ENCODE measurements around the gene MSI2. TPM values are rescaled to one million over a fixed set of nuclear protein-coding genes. Genes with fewer than 3 reads are reported as not detected.

Gene MSI2
- total RNA-seq, 8 experiments from 2014 or later, result 33.0 to 114 (median 67.5) TPM

DNA sequence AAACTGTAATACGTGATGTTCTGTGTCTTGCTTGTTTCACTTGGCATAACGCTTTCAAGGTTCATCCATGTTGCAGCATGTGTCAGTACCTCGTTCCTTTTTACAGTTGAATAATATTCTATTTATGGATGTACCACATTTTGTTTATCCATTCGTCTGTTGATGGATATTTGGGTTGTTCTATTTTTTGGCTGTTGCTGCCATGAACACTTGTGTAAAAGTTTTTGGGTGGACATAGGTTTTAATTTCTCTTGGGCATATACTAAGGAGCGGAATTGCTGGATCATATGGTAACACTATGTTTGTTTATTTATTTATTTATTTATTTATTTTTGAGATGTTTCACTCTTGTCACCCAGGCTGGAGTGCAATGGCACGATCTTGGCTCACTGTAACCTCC is 137.0 kb downstream of the MSI2 start:
- Histone ChIP-seq H3K4me3 (no peak overlapping the region), H3K4me1 (replicated peaks in 1 of 2) (peaks cover 30 to 34% of the 10 kb centered on the region in 2 donors), H3K27ac (no peak overlapping the region)
- in situ Hi-C loops (cut with MboI; ENCODE audit: low pct_unique_long_range_greater_than_20kb in 2 of 9, low sequenced_read_pairs in 9 of 9, unreplicated experiment in 9 of 9), result no loop called here
- WGBS, 10 experiments, result 80 to 100% (median 95%) methylated on average over 2 to 5 of the region's 6 CpGs
- ATAC-seq (replicated peaks in 6 of 8), result no peak

- Histone ChIP-seq H3K27ac (no peak overlapping the region), H3K4me1 (replicated peaks in 1 of 2) (peaks cover 30 to 35% of the 10 kb centered on the region in 2 donors), H3K4me3 (no peak overlapping the region)
- ATAC-seq (replicated peaks in 6 of 8), result no peak
- in situ Hi-C loops (cut with MboI; ENCODE audit: low pct_unique_long_range_greater_than_20kb in 2 of 9, low sequenced_read_pairs in 9 of 9, unreplicated experiment in 9 of 9), result no loop called here
- 0 to 100% (median 100%) methylated on average over 1 to 2 of the region's 2 CpGs; no CpG with 5 or more reads in 3 of the 10 experiments for WGBS, 10 experiments
These were observed 138.1 kb downstream of the MSI2 start for GRCh38 chr17:57394375-57394774.

DNA sequence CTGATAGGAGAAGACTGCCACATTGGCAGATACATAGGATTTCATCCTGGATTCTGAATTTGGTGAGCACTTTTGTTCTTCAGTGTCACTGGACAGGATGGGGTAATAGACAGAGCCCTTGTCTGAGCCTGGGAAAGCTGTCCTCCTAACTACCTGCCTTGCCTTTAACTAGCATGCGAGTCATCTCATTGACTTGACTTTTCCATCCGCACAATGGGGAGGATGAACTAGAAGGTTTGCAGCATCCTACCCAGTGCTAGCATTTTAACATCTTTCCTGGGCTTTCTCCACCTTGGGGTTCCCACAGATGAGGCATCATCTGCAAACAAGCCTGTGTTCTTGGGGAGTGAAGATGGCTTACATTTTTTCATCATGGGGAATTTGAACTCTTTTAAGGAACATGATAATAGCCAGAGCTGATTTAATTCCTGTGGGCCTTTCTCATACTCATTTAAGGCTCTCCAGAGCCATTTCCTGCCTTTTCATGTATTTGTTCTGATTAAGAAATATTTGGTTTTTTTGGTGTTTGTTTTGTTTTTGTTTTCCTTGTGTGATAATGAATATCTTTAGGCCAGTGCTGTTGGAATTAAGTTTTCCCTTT is 139.5 kb downstream of the MSI2 start:
- H3K27ac ChIP-seq, result peak overlapping the region; percentile 44 to 84
- no peak overlapping the region for H3K4me3 ChIP-seq
- no peak for ATAC-seq (replicated peaks in 6 of 8)
- WGBS, 10 experiments, result 90 to 100% (median 100%) methylated on average over 1 to 2 of the region's 2 CpGs; no CpG with 5 or more reads in 3 of the 10 experiments
- in situ Hi-C loops (cut with MboI; ENCODE audit: low pct_unique_long_range_greater_than_20kb in 2 of 9, low sequenced_read_pairs in 9 of 9, unreplicated experiment in 9 of 9), result no loop called here
- H3K4me1 ChIP-seq (replicated peaks in 1 of 2), result peaks cover 34 to 41% of the 10 kb centered on the region in 2 donors

DNA sequence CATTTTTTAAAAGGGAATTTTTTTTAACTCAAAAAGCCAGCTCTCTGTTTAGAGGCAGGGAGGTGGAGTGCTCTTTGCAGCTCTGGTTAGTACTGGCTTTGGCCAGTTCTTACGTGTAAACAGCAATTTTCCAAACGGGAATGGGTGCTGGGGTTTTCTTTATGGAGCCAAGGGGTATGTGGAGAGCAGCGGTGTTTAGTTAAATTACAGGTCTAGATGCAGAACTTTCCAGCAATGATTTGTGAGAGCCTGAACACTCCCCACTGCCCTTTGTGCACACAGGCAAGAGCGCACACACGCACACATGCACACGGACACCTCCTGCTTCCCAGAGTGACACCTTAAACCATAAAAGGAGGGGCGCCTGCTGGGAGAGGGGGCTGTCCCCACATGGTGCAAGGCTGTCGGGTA is 140.2 kb downstream of the MSI2 start:
- Histone ChIP-seq H3K4me1 (replicated peaks in 1 of 2) (peaks cover 41 to 48% of the 10 kb centered on the region in 2 donors), H3K4me3 (no peak overlapping the region), H3K27ac (peak overlapping the region; percentile 44 to 84)
- in situ Hi-C loops (cut with MboI; ENCODE audit: low pct_unique_long_range_greater_than_20kb in 2 of 9, low sequenced_read_pairs in 9 of 9, unreplicated experiment in 9 of 9), result no loop called here
- 0 to 66% (median 58%) methylated on average over 1 to 7 of the region's 8 CpGs; no CpG with 5 or more reads in 5 of the 10 experiments for WGBS, 10 experiments
- peak in 5 of 8 experiments; percentile 60 to 94 (median 87) for ATAC-seq (replicated peaks in 6 of 8)

DNA sequence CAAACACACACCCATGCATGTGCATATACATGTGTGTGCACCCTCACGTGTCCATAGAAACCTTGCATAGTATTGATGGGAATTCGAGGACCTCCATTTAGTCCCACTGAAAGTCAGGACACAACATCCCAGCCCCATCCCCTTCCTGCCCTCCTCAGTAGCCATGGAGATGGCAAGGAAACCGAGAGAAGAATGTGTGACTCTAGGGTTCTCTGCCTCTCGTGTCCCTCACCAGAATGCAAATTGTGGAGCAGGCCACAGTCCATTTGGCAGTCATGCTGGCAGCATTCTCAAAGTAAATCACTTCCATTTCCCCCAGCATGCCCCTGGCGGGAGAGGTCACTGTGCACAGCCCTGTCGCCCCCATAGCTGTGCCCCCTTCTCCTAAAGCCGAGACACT is 141.1 kb downstream of the MSI2 start:
- H3K4me3 ChIP-seq, result no peak overlapping the region
- ATAC-seq (replicated peaks in 6 of 8), result peak in 5 of 8 experiments; percentile 16 to 88 (median 65)
- H3K4me1 ChIP-seq (replicated peaks in 1 of 2), result peaks cover 47 to 52% of the 10 kb centered on the region in 2 donors
- WGBS, 10 experiments, result 17 to 83% (median 63%) methylated on average over 1 to 6 of the region's 7 CpGs; no CpG with 5 or more reads in 2 of the 10 experiments
- peak overlapping the region; percentile 44 to 84 for H3K27ac ChIP-seq
- in situ Hi-C loops (cut with MboI; ENCODE audit: low pct_unique_long_range_greater_than_20kb in 2 of 9, low sequenced_read_pairs in 9 of 9, unreplicated experiment in 9 of 9), result no loop called here

DNA sequence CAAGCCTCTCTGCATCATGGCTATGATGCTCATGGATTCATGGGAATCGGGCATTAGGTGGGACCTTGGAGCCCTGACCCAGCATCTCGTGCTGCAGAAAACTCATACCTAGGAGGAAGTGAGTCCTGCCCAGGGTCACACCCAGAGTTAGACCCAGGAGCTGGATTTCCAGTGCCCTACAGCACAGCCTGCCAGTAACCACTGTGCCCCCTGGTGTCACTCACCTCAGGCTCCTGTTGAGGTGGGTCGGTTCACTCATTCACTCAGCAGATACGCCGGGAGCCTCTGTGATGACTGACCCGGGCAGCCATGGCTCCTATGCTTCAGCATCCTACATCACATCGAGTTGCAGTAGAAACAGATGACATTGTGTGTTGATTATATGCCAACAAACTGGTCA is 143.4 kb downstream of the MSI2 start:
- WGBS, 10 experiments, result 17 to 100% (median 93%) methylated on average over 1 to 4 of the region's 7 CpGs; no CpG with 5 or more reads in 4 of the 10 experiments
- in situ Hi-C loops (cut with MboI; ENCODE audit: low pct_unique_long_range_greater_than_20kb in 2 of 9, low sequenced_read_pairs in 9 of 9, unreplicated experiment in 9 of 9), result no loop called here
- H3K4me3 ChIP-seq, result no peak overlapping the region
- ATAC-seq (replicated peaks in 6 of 8), result no peak
- peaks cover 58 to 61% of the 10 kb centered on the region in 2 donors for H3K4me1 ChIP-seq (replicated peaks in 1 of 2)
- H3K27ac ChIP-seq, result no peak overlapping the region

GRCh38 chr17:57400648-57401047 is 144.3 kb downstream of the MSI2 start:
- Histone ChIP-seq H3K4me1 (replicated peaks in 1 of 2) (peaks cover 63 to 64% of the 10 kb centered on the region in 2 donors), H3K4me3 (no peak overlapping the region), H3K27ac (no peak overlapping the region)
- in situ Hi-C loops (cut with MboI; ENCODE audit: low pct_unique_long_range_greater_than_20kb in 2 of 9, low sequenced_read_pairs in 9 of 9, unreplicated experiment in 9 of 9), result no loop called here
- WGBS, 10 experiments, result 60 to 100% (median 90%) methylated on average over 1 to 8 of the region's 8 CpGs; no CpG with 5 or more reads in 2 of the 10 experiments
- no peak for ATAC-seq (replicated peaks in 6 of 8)

- Histone ChIP-seq H3K4me3 (no peak overlapping the region), H3K4me1 (replicated peaks in 1 of 2) (peaks cover 62 to 64% of the 10 kb centered on the region in 2 donors), H3K27ac (peak overlapping the region; percentile 17 to 40)
- in situ Hi-C loops (cut with MboI; ENCODE audit: low pct_unique_long_range_greater_than_20kb in 2 of 9, low sequenced_read_pairs in 9 of 9, unreplicated experiment in 9 of 9), result no loop called here
- 70 to 88% (median 78%) methylated on average over 2 to 9 of the region's 15 CpGs; no CpG with 5 or more reads in 4 of the 10 experiments for WGBS, 10 experiments
- no peak for ATAC-seq (replicated peaks in 6 of 8)
These were observed 145.5 kb downstream of the MSI2 start for GRCh38 chr17:57401556-57402488.

- in situ Hi-C loops (cut with MboI; ENCODE audit: low pct_unique_long_range_greater_than_20kb in 2 of 9, low sequenced_read_pairs in 9 of 9, unreplicated experiment in 9 of 9), result no loop called here
- peaks cover 62 to 64% of the 10 kb centered on the region in 2 donors for H3K4me1 ChIP-seq (replicated peaks in 1 of 2)
These were observed 146.4 kb downstream of the MSI2 start for GRCh38 chr17:57402681-57403180.

GRCh38 chr17:57403236-57403635 is 146.9 kb downstream of the MSI2 start:
- no peak overlapping the region for H3K4me3 ChIP-seq
- in situ Hi-C loops (cut with MboI; ENCODE audit: low pct_unique_long_range_greater_than_20kb in 2 of 9, low sequenced_read_pairs in 9 of 9, unreplicated experiment in 9 of 9), result no loop called here
- H3K27ac ChIP-seq, result no peak overlapping the region
- 92 to 100% (median 100%) methylated on average over 1 to 2 of the region's 2 CpGs; no CpG with 5 or more reads in 4 of the 10 experiments for WGBS, 10 experiments
- no peak for ATAC-seq (replicated peaks in 6 of 8)
- peaks cover 62 to 65% of the 10 kb centered on the region in 2 donors for H3K4me1 ChIP-seq (replicated peaks in 1 of 2)

More at GRCh38 chr17:57402681-57403180, 146.4 kb downstream of the MSI2 start:
- peak overlapping the region; percentile 17 to 40 for H3K27ac ChIP-seq
- ATAC-seq (replicated peaks in 6 of 8), result peak in 5 of 8 experiments; percentile 26 to 39 (median 33)
- no peak overlapping the region for H3K4me3 ChIP-seq
- 40 to 100% (median 79%) methylated on average over 1 to 5 of the region's 5 CpGs; no CpG with 5 or more reads in 2 of the 10 experiments for WGBS, 10 experiments

DNA sequence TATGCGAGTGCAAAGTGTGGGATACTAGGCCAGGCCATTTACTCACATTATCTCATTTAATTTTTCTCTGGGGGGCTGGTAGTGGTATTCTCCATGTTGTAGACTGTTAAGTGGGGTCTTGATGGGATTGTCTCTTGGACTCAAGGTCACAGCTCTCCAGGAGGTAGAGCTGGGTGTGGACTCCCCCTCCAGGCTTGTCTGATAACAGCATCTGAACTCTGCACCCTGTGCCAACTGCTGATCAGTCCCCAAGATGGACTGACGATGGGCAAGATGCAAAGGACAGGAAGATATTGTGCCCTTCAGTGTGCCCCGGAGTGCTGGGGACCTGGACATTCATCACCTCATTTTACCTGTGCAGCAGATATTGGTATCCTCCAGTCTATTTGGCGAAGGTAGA is 147.8 kb downstream of the MSI2 start:
- no peak overlapping the region for H3K4me3 ChIP-seq
- H3K4me1 ChIP-seq (replicated peaks in 1 of 2), result peaks cover 68 to 73% of the 10 kb centered on the region in 2 donors
- no peak for ATAC-seq (replicated peaks in 6 of 8)
- no peak overlapping the region for H3K27ac ChIP-seq
- in situ Hi-C loops (cut with MboI; ENCODE audit: low pct_unique_long_range_greater_than_20kb in 2 of 9, low sequenced_read_pairs in 9 of 9, unreplicated experiment in 9 of 9), result no loop called here
- 75 to 100% (median 94%) methylated on average over 2 to 3 of the region's 4 CpGs; no CpG with 5 or more reads in 6 of the 10 experiments for WGBS, 10 experiments

DNA sequence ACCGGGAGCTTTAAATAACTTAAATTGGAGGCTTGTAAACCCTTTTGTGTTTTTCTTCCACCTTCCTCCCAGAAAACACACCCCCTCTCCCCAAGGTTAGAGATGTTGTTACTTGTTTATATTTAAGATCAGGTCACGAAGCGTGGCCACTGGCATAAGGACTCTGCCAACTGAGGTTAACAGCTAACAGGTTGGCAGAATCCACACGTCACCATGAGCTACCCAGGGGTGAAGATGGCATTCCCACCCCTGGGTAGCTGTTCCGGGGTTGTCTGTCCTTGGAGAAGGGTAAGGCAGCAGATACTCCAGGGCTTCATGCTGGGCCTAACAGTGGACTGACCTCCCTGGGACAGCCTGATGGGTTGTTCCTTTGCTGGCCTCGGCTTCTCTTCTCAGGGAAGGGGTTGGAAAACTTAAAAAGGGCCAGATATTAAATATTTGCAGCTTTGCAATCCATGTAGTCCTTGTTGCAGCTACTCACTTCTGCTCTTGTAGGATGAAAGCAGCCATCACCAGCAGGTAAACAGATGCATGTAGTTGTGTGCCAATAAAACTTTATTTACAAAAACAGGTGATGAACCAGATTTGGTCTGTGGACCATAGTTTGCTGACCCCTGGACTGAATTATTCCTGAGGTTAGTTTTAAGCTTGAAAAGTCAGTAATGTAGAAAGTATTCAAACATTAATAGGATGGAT is 148.6 kb downstream of the MSI2 start:
- no peak overlapping the region for H3K4me3 ChIP-seq
- ATAC-seq (replicated peaks in 6 of 8), result no peak
- WGBS, 10 experiments, result 80 to 100% (median 94%) methylated on average over 1 to 6 of the region's 6 CpGs; no CpG with 5 or more reads in 4 of the 10 experiments
- no peak overlapping the region for H3K27ac ChIP-seq
- in situ Hi-C loops (cut with MboI; ENCODE audit: low pct_unique_long_range_greater_than_20kb in 2 of 9, low sequenced_read_pairs in 9 of 9, unreplicated experiment in 9 of 9), result no loop called here
- peaks cover 75 to 79% of the 10 kb centered on the region in 2 donors for H3K4me1 ChIP-seq (replicated peaks in 1 of 2)

Data from motor neuron (in vitro differentiated cells).